ENCODE measurements around the gene PLVAP. TPM values are rescaled to one million over a fixed set of nuclear protein-coding genes. Genes with fewer than 3 reads are reported as not detected.

PLVAP gene
- total RNA-seq, 1 donor from 2014 or later, result 0.72 TPM

- TF ChIP-seq, protein P1, sequence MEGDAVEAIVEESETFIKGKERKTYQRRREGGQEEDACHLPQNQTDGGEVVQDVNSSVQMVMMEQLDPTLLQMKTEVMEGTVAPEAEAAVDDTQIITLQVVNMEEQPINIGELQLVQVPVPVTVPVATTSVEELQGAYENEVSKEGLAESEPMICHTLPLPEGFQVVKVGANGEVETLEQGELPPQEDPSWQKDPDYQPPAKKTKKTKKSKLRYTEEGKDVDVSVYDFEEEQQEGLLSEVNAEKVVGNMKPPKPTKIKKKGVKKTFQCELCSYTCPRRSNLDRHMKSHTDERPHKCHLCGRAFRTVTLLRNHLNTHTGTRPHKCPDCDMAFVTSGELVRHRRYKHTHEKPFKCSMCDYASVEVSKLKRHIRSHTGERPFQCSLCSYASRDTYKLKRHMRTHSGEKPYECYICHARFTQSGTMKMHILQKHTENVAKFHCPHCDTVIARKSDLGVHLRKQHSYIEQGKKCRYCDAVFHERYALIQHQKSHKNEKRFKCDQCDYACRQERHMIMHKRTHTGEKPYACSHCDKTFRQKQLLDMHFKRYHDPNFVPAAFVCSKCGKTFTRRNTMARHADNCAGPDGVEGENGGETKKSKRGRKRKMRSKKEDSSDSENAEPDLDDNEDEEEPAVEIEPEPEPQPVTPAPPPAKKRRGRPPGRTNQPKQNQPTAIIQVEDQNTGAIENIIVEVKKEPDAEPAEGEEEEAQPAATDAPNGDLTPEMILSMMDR (conservative IDR thresholded peaks at IDR 0.05), result no peak
- Mint-ChIP-seq H3K27me3 (peaks cover 20% of the 10 kb centered on the region), H3K9me3 (no peaks in the 10 kb centered on the region), H3K4me1 (ENCODE audit: unreplicated experiment) (peaks cover 13% of the 10 kb centered on the region), H3K36me3 (no peaks in the 10 kb centered on the region), H3K4me3 (peak within 1 kb of the TSS; percentile 92), H3K27ac (peak within 1 kb of the TSS; percentile 86)
- peak; percentile 97 for DNase-seq (ENCODE audit: extremely low spot score, unreplicated experiment)
Observed at GRCh38 chr19:17419621-17420474, 42.7 kb upstream of the PLVAP start, which contains the start of gene MVB12A. Gene MVB12A (plus strand): TSS chr19:17420047. CDS start chr19:17420136, 89 bp downstream.

GRCh38 chr19:17419154-17419620, 42.0 kb upstream of the PLVAP start:
- Mint-ChIP-seq H3K27ac (peak overlapping the region; percentile 86), H3K9me3 (no peaks in the 10 kb centered on the region), H3K4me1 (ENCODE audit: unreplicated experiment) (peaks cover 13% of the 10 kb centered on the region), H3K27me3 (peaks cover 21% of the 10 kb centered on the region), H3K36me3 (no peaks in the 10 kb centered on the region), H3K4me3 (peak overlapping the region; percentile 92)
- TF ChIP-seq, protein P1 (conservative IDR thresholded peaks at IDR 0.05), result no peak
- no peak for DNase-seq (ENCODE audit: extremely low spot score, unreplicated experiment)

GRCh38 chr19:17418710-17419109, 41.6 kb upstream of the PLVAP start:
- H3K4me1 Mint-ChIP-seq (ENCODE audit: unreplicated experiment), result peaks cover 13% of the 10 kb centered on the region
- H3K4me3 Mint-ChIP-seq, result peak overlapping the region; percentile 92
- TF ChIP-seq, protein P1 (conservative IDR thresholded peaks at IDR 0.05), result no peak
- H3K27me3 Mint-ChIP-seq, result peaks cover 21% of the 10 kb centered on the region
- H3K36me3 Mint-ChIP-seq, result no peaks in the 10 kb centered on the region
- no peaks in the 10 kb centered on the region for H3K9me3 Mint-ChIP-seq
- H3K27ac Mint-ChIP-seq, result peak overlapping the region; percentile 86
- no peak for DNase-seq (ENCODE audit: extremely low spot score, unreplicated experiment)

DNA sequence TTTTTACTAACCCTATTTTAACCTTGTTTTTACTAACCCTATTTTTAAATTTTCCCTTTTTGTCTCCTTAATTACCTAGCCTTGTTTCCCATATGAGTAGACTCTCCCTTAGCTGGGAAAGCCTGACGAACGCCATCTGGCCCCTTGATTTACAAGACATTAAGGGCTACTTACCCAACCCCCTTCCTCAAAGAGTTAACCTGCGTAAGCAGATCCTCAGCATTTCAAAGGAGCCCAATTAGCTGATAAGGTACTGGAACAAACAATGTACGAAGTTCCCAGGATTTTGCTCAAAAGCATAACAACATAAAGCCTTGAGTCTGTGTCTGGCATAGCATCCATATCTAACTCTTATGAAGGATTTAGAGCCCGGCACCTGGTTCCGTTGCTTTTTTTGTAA, 38.0 kb upstream of the PLVAP start:
- Mint-ChIP-seq H3K4me3 (peak overlapping the region; percentile 58), H3K9me3 (no peaks in the 10 kb centered on the region), H3K36me3 (no peaks in the 10 kb centered on the region), H3K4me1 (ENCODE audit: unreplicated experiment) (peaks cover 25% of the 10 kb centered on the region), H3K27ac (peak overlapping the region; percentile 34), H3K27me3 (peaks cover 30% of the 10 kb centered on the region)
- no peak for DNase-seq (ENCODE audit: extremely low spot score, unreplicated experiment)
- TF ChIP-seq, protein P1 (conservative IDR thresholded peaks at IDR 0.05), result no peak

DNA sequence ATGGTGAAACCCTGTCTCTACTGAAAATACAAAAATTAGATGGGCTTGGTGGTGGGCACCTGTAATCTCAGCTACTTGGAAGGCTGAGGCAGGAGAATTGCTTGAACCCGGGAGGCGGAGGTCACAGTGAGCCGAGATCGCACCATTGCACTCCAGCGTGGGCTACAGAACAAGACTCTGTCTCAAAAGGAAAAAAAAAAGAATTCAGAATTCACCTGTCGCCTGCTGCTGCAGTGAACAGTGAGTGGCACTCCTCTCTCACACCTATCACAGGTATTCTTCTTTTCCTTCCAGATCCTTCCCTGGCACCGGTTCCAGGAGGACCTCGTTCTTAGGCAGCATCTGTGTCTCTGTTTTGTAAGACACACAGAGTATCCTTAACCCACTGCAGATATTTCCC, 37.0 kb upstream of the PLVAP start:
- DNase-seq (ENCODE audit: extremely low spot score, unreplicated experiment), result no peak
- Mint-ChIP-seq H3K27me3 (peaks cover 26% of the 10 kb centered on the region), H3K4me1 (ENCODE audit: unreplicated experiment) (peaks cover 19% of the 10 kb centered on the region), H3K9me3 (no peaks in the 10 kb centered on the region), H3K27ac (no peak overlapping the region), H3K4me3 (no peak overlapping the region), H3K36me3 (no peaks in the 10 kb centered on the region)
- TF ChIP-seq, protein P1 (conservative IDR thresholded peaks at IDR 0.05), result no peak
